ENCODE results near the gene NOP58. TPM values are rescaled to one million over a fixed set of nuclear protein-coding genes. Genes with fewer than 3 reads are reported as not detected.
A peak's percentile ranks its signal among the peaks of the same experiment; 100 is the strongest.

Gene NOP58
- total RNA-seq, 4 donors from 2014 or later: 68.2 to 151 (median 90.3) TPM

GRCh38 chr2:202346180-202346579 lies 80.6 kb downstream of the NOP58 start:
- no peaks in the 10 kb centered on the region for H3K27me3 ChIP-seq
- H3K4me1 ChIP-seq: no peaks in the 10 kb centered on the region
- no peak overlapping the region for H3K27ac ChIP-seq
- H3K9me3 ChIP-seq: no peaks in the 10 kb centered on the region
- no peaks in the 10 kb centered on the region for H3K36me3 ChIP-seq
- 93% methylated on average over 7 of the region's 7 CpGs for WGBS, 2 donors
- no peak overlapping the region for H3K4me3 ChIP-seq (replicated peaks in 1 of 3)
- DNase-seq: no peak
- no peak for TF ChIP-seq CTCF (IDR thresholded peaks at IDR 0.05)
- TF ChIP-seq POLR2A (IDR thresholded peaks at IDR 0.05): no peak
- intact Hi-C loops (cut with DNase I): no loop called here

Small RNA genes lying within 50 kb of the gene (small RNA-seq; reads per million reads assigned to genes)
- gene AC079354.2 (not detected), gene RF00575 (not detected), gene RN7SL753P (not detected), gene SNORD11 (8.8 reads per million, percentile 91 among the genes with 10 or more reads in this experiment), gene SNORD11B (86.6 reads per million, percentile 96 among the genes with 10 or more reads in this experiment), gene SNORD70 (265 reads per million, percentile 98 among the genes with 10 or more reads in this experiment)

Other genes starting within 250 kb of the NOP58 start
- gene FZD7, start 231.9 kb upstream of the NOP58 start, total RNA-seq: 10 to 100 TPM; 10.1 to 23.6 (median 10.9) TPM
- gene KIAA2012, start 192.5 kb upstream of the NOP58 start, total RNA-seq: not detected
- gene SUMO1, start 27.2 kb upstream of the NOP58 start, total RNA-seq: 100 to 1,000 TPM in 2 of 4 donors, 10 to 100 TPM in 2; 91.0 to 121 (median 102) TPM
- gene BMPR2, start 110.6 kb downstream of the NOP58 start, total RNA-seq: 10 to 100 TPM; 50.1 to 67.0 (median 56.3) TPM

Data from thyroid gland (tissue), 4 donors.